Measurements from ENCODE around the gene PAFAH2. TPM values are rescaled to one million over a fixed set of nuclear protein-coding genes. Genes with fewer than 3 reads are reported as not detected.

Gene PAFAH2
- total RNA-seq, 1 donor from 2014 or later: 13.4 TPM

- Mint-ChIP-seq H3K27ac (ENCODE audit: unreplicated experiment) (no peak overlapping the region), H3K4me3 (ENCODE audit: unreplicated experiment) (peak overlapping the region; percentile 97), H3K27me3 (ENCODE audit: unreplicated experiment) (peaks cover 16% of the 10 kb centered on the region), H3K36me3 (ENCODE audit: low read depth, unreplicated experiment) (no peaks in the 10 kb centered on the region), H3K9me3 (ENCODE audit: unreplicated experiment) (no peaks in the 10 kb centered on the region), H3K4me1 (ENCODE audit: unreplicated experiment) (no peaks in the 10 kb centered on the region)
- TF ChIP-seq, protein P1, sequence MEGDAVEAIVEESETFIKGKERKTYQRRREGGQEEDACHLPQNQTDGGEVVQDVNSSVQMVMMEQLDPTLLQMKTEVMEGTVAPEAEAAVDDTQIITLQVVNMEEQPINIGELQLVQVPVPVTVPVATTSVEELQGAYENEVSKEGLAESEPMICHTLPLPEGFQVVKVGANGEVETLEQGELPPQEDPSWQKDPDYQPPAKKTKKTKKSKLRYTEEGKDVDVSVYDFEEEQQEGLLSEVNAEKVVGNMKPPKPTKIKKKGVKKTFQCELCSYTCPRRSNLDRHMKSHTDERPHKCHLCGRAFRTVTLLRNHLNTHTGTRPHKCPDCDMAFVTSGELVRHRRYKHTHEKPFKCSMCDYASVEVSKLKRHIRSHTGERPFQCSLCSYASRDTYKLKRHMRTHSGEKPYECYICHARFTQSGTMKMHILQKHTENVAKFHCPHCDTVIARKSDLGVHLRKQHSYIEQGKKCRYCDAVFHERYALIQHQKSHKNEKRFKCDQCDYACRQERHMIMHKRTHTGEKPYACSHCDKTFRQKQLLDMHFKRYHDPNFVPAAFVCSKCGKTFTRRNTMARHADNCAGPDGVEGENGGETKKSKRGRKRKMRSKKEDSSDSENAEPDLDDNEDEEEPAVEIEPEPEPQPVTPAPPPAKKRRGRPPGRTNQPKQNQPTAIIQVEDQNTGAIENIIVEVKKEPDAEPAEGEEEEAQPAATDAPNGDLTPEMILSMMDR (IDR thresholded peaks at IDR 0.05; ENCODE audit: unreplicated experiment): no peak
- DNase-seq (ENCODE audit: low spot score): peak; percentile 89
These were observed 37.5 kb upstream of the PAFAH2 start for GRCh38 chr1:26035203-26035958.

DNA sequence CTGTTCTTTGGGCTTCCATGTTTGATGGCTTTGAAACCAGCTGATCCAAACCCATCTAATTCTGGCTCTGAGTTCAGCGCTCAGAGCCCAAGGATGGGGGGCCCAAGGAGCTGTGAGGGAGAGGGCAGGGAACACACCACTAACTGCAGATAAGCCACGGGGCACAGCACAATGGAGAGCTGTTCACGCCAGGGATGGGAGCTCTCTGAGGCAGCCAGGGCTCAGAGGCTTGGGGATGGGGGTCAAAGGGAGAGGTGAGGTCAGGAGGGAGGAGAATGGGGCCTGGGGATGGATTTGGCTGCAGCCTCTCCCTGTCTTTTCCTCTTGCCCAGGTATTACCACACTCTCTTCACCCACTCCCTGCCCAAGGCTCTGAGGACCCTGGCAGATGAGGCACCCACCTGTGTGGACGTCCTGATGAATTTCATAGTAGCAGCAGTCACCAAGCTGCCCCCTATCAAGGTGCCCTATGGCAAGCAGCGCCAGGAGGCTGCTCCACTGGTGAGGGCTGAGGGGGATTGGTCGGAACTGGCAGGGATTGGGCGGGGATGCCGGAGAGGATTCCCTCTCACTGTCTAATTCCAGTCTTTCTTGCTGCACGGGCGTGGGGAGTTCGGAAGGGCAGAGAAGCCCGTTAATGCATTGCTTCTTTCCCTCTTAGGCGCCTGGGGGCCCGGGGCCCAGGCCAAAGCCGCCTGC, 36.8 kb upstream of the PAFAH2 start:
- Mint-ChIP-seq H3K9me3 (ENCODE audit: unreplicated experiment) (no peaks in the 10 kb centered on the region), H3K27me3 (ENCODE audit: unreplicated experiment) (peaks cover 17% of the 10 kb centered on the region), H3K4me1 (ENCODE audit: unreplicated experiment) (no peaks in the 10 kb centered on the region), H3K4me3 (ENCODE audit: unreplicated experiment) (peak overlapping the region; percentile 97), H3K36me3 (ENCODE audit: low read depth, unreplicated experiment) (no peaks in the 10 kb centered on the region), H3K27ac (ENCODE audit: unreplicated experiment) (no peak overlapping the region)
- DNase-seq (ENCODE audit: low spot score): no peak
- TF ChIP-seq, protein P1 (IDR thresholded peaks at IDR 0.05; ENCODE audit: unreplicated experiment): no peak

GRCh38 chr1:26032656-26033357, 34.9 kb upstream of the PAFAH2 start:
- TF ChIP-seq, protein P1 (IDR thresholded peaks at IDR 0.05; ENCODE audit: unreplicated experiment): no peak
- DNase-seq (ENCODE audit: low spot score): no peak
- no peaks in the 10 kb centered on the region for H3K4me1 Mint-ChIP-seq (ENCODE audit: unreplicated experiment)
- no peaks in the 10 kb centered on the region for H3K36me3 Mint-ChIP-seq (ENCODE audit: low read depth, unreplicated experiment)
- no peaks in the 10 kb centered on the region for H3K9me3 Mint-ChIP-seq (ENCODE audit: unreplicated experiment)
- no peak overlapping the region for H3K27ac Mint-ChIP-seq (ENCODE audit: unreplicated experiment)
- H3K27me3 Mint-ChIP-seq (ENCODE audit: unreplicated experiment): peaks cover 17% of the 10 kb centered on the region
- H3K4me3 Mint-ChIP-seq (ENCODE audit: unreplicated experiment): no peak overlapping the region

DNA sequence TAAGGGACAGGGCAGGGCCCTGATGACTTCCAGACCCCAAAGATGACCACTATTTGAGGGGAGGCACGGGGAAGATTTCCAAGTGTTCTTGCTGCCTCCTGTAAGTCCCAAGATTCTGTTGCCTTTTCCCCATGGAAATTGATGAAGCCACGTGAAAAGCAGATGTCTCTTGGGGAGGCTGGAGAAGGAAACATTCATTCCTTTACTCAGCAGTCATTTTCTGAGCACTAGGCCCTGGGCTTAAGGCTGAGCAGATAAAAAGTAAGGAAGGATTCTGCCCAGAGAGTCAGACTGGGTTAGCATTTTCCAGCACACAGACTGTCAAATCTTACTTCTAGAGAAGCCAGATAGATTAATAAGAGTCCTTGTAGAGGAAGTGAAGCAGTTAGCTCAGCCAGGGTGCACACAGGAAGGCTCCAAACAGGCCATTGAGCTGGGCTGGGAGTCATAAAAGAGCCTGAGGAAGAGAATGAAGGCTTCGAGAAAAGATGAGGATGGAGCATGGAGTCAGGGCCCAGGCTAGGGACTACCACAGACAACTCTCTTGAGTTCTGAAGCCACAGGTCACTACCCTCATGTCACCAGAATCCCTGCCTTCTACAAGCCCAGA, 33.9 kb upstream of the PAFAH2 start:
- H3K4me3 Mint-ChIP-seq (ENCODE audit: unreplicated experiment): no peak overlapping the region
- H3K9me3 Mint-ChIP-seq (ENCODE audit: unreplicated experiment): no peaks in the 10 kb centered on the region
- H3K27me3 Mint-ChIP-seq (ENCODE audit: unreplicated experiment): peaks cover 17% of the 10 kb centered on the region
- no peaks in the 10 kb centered on the region for H3K36me3 Mint-ChIP-seq (ENCODE audit: low read depth, unreplicated experiment)
- H3K4me1 Mint-ChIP-seq (ENCODE audit: unreplicated experiment): no peaks in the 10 kb centered on the region
- DNase-seq (ENCODE audit: low spot score): no peak
- TF ChIP-seq, protein P1 (IDR thresholded peaks at IDR 0.05; ENCODE audit: unreplicated experiment): no peak
- no peak overlapping the region for H3K27ac Mint-ChIP-seq (ENCODE audit: unreplicated experiment)

Measured in endothelial cell (in vitro differentiated cells).